H9 (cell line): ENCODE data around the gene AKR1D1. TPM values are rescaled to one million over a fixed set of nuclear protein-coding genes. Genes with fewer than 3 reads are reported as not detected.
"Not testable (repeated sequence)": the region's sequence is repeated elsewhere in the genome, so short reads cannot be mapped to it uniquely, and the experiment has no call there.

Source experiments
- DNase-seq: peaks from one replicate; pipeline ENCODE4 v3.0.0-alpha.2; 2017
- H2AFZ ChIP-seq: one replicate; pipeline ENCODE4 v1.6.1; 2013; ENCODE audit warnings: mild to moderate bottlenecking, low read length, control low read depth, moderate library complexity
- H2AK5ac ChIP-seq: 2 replicates; pipeline ENCODE4 v1.6.1; 2013; ENCODE audit warnings: low read length, control low read depth, mixed read lengths; ENCODE audit not compliant: insufficient read length
- H2BK120ac ChIP-seq: one replicate; pipeline ENCODE4 v1.6.1; 2013; ENCODE audit warnings: low read depth, mild to moderate bottlenecking, low read length, control low read depth, inconsistent platforms; ENCODE audit not compliant: poor library complexity, severe bottlenecking
- H2BK12ac ChIP-seq: 2 replicates; pipeline ENCODE4 v1.6.1; 2013; ENCODE audit warnings: low read length, control low read depth, mixed read lengths, low read depth; ENCODE audit not compliant: insufficient read length
- H2BK15ac ChIP-seq: 2 replicates; pipeline ENCODE4 v1.6.1; 2013; ENCODE audit warnings: low read depth, low read length, control low read depth
- H2BK20ac ChIP-seq: one replicate; pipeline ENCODE4 v1.6.1; 2013; ENCODE audit warnings: low read depth, mild to moderate bottlenecking, low read length, control low read depth, inconsistent platforms; ENCODE audit not compliant: poor library complexity, severe bottlenecking
- H2BK5ac ChIP-seq: 2 replicates; pipeline ENCODE4 v1.6.1; 2013; ENCODE audit warnings: low read length, control low read depth, mixed read lengths; ENCODE audit not compliant: insufficient read length
- H3K14ac ChIP-seq: 2 replicates; pipeline ENCODE4 v1.6.1; 2013; ENCODE audit warnings: low read length, control low read depth; ENCODE audit not compliant: insufficient read depth
- H3K18ac ChIP-seq: 2 replicates; pipeline ENCODE4 v1.6.1; 2013; ENCODE audit warnings: low read depth, mild to moderate bottlenecking, mixed read lengths, low read length, control low read depth; ENCODE audit not compliant: insufficient read length
- H3K23ac ChIP-seq: 2 replicates; pipeline ENCODE4 v1.6.1; 2013; ENCODE audit warnings: low read length, control low read depth, mixed read lengths, low read depth; ENCODE audit not compliant: insufficient read length
- H3K23me2 ChIP-seq: 2 replicates; pipeline ENCODE4 v1.6.1; 2013; ENCODE audit warnings: low read depth, mild to moderate bottlenecking, mixed read lengths, low read length, control low read depth; ENCODE audit not compliant: insufficient read length, poor library complexity, severe bottlenecking
- H3K27ac ChIP-seq: 2 replicates; pipeline ENCODE4 v1.5.1; 2013; ENCODE audit warnings: low read length, control low read depth, mixed read lengths, low read depth; ENCODE audit not compliant: insufficient read length
- H3K27me3 ChIP-seq: 2 replicates; pipeline ENCODE4 v1.6.1; 2013; ENCODE audit warnings: low read length, control low read depth, inconsistent platforms; ENCODE audit not compliant: insufficient read depth
- H3K4ac ChIP-seq: 2 replicates; pipeline ENCODE4 v1.6.1; 2013; ENCODE audit warnings: low read depth, mild to moderate bottlenecking, control low read depth, inconsistent platforms, low read length, moderate library complexity
- H3K4me1 ChIP-seq: 2 replicates; pipeline ENCODE4 v1.6.1; 2013; ENCODE audit warnings: low read length, control low read depth, inconsistent platforms; ENCODE audit not compliant: insufficient read depth
- H3K4me2 ChIP-seq: 2 replicates; pipeline ENCODE4 v1.6.1; 2013; ENCODE audit warnings: low read length, control low read depth, mixed read lengths; ENCODE audit not compliant: insufficient read length, insufficient read depth
- H3K56ac ChIP-seq: 2 replicates; pipeline ENCODE4 v1.6.1; 2013; ENCODE audit warnings: low read depth, mild to moderate bottlenecking, mixed read lengths, low read length, control low read depth; ENCODE audit not compliant: insufficient read length
- H3K79me1 ChIP-seq: 2 replicates; pipeline ENCODE4 v1.6.1; 2013; ENCODE audit warnings: low read depth, mild to moderate bottlenecking, moderate library complexity, low read length, control low read depth, inconsistent platforms; ENCODE audit not compliant: insufficient read depth, poor library complexity, severe bottlenecking
- H3K79me2 ChIP-seq: 2 replicates; pipeline ENCODE4 v1.6.1; 2013; ENCODE audit warnings: low read length, control low read depth, inconsistent platforms; ENCODE audit not compliant: insufficient read depth
- H3K9ac ChIP-seq: 2 replicates; pipeline ENCODE4 v1.6.1; 2013; ENCODE audit warnings: low read length, control low read depth, mixed read lengths; ENCODE audit not compliant: insufficient read length; ENCODE audit errors: extremely low read depth
- H3K9me3 ChIP-seq: one replicate; pipeline ENCODE4 v1.6.1; 2013; ENCODE audit warnings: low read depth, low read length, inconsistent platforms; ENCODE audit not compliant: control insufficient read depth
- H3T11ph ChIP-seq: one replicate; pipeline ENCODE4 v1.6.1; 2013; ENCODE audit warnings: mild to moderate bottlenecking, low read length, control low read depth, inconsistent platforms
- H4K20me1 ChIP-seq: one replicate; pipeline ENCODE4 v1.6.1; 2013; ENCODE audit not compliant: control insufficient read depth, insufficient read length, insufficient read depth
- H4K5ac ChIP-seq: 2 replicates; pipeline ENCODE4 v1.6.1; 2013; ENCODE audit warnings: low read depth, mild to moderate bottlenecking, mixed read lengths, low read length, control low read depth; ENCODE audit not compliant: insufficient read length
- H4K8ac ChIP-seq: replicated peaks from 2 replicates; pipeline ENCODE4 v1.6.1; 2013; ENCODE audit warnings: low read length, control low read depth, mixed read lengths, low read depth; ENCODE audit not compliant: insufficient read length
- H4K91ac ChIP-seq: 2 replicates; pipeline ENCODE4 v1.6.1; 2013; ENCODE audit warnings: low read depth, mild to moderate bottlenecking, moderate library complexity, mixed read lengths, low read length, control low read depth; ENCODE audit not compliant: insufficient read length
- H3K27ac Mint-ChIP-seq, 3 experiments: 2 replicates in 2 of 3; 3 replicates in 1 of 3; pipeline ENCODE4 v1.8.0; 2020 to 2021; ENCODE audit warnings: mixed read lengths in 3 of 3, mild to moderate bottlenecking in 1 of 3, moderate library complexity in 1 of 3
- H3K27me3 Mint-ChIP-seq: 2 replicates; pipeline ENCODE4 v1.8.0; 2021; ENCODE audit warnings: low read depth, mild to moderate bottlenecking, moderate library complexity, mixed read lengths
- H3K36me3 Mint-ChIP-seq, 3 experiments: 2 replicates in 2 of 3; 3 replicates in 1 of 3; pipeline ENCODE4 v1.8.0; 2020 to 2021; ENCODE audit warnings: low read depth in 3 of 3, mixed read lengths in 3 of 3; ENCODE audit not compliant: insufficient read depth in 1 of 3
- H3K4me1 Mint-ChIP-seq, 2 experiments: 2 replicates each; pipeline ENCODE4 v1.8.0; 2020; ENCODE audit warnings: mixed read lengths in 2 of 2
- H3K4me3 Mint-ChIP-seq, 2 experiments: 2 replicates in 1 of 2; 3 replicates in 1 of 2; pipeline ENCODE4 v1.8.0; 2020 to 2021; ENCODE audit warnings: mild to moderate bottlenecking in 2 of 2, mixed read lengths in 2 of 2, moderate library complexity in 1 of 2
- H3K9me3 Mint-ChIP-seq, 2 experiments: 2 replicates in 1 of 2; 3 replicates in 1 of 2; pipeline ENCODE4 v1.8.0; 2020; ENCODE audit warnings: mild to moderate bottlenecking in 2 of 2, mixed read lengths in 2 of 2, moderate library complexity in 1 of 2
- CTCF ChIP-seq: fragments of 200-600 bp; sonication (generic); conservative IDR thresholded peaks from 3 replicates; pipeline ENCODE4 v1.8.0; 2021; ENCODE audit warnings: antibody characterized with exemption, mild to moderate bottlenecking
- WGBS: extraction: QIAGEN DNeasy Blood & Tissue Kit; methylation state at CpG from one replicate; pipeline ENCODE4 v1.1.7; 2013; ENCODE audit warnings: missing lambda C conversion rate, low lambda C conversion rate, mixed read lengths; ENCODE audit not compliant: insufficient read length; ENCODE audit errors: extremely low coverage; 5-methylcytosine and 5-hydroxymethylcytosine counted together
- total RNA-seq: library from RNA; stranded (reverse); gene quantifications from 2 replicates; pipeline ENCODE4 v1.2.1, GENCODE V29; 2021

AKR1D1 gene
- total RNA-seq, 1 experiment from 2014 or later: 0.31 TPM

GRCh38 chr7:138049505-138050116 lies 26.6 kb upstream of the AKR1D1 start:
- no peaks in the 10 kb centered on the region for H3K79me1 ChIP-seq
- no peaks in the 10 kb centered on the region for H3K9me3 ChIP-seq
- no peak overlapping the region for H3K23ac ChIP-seq
- H3K4ac ChIP-seq: no peak overlapping the region
- no peak for TF ChIP-seq CTCF
- H2BK12ac ChIP-seq: no peak overlapping the region
- H3K27me3 Mint-ChIP-seq: no peaks in the 10 kb centered on the region
- no peak overlapping the region for H3K27ac ChIP-seq
- H2BK20ac ChIP-seq: no peak overlapping the region
- H2AK5ac ChIP-seq: no peak overlapping the region
- H3K14ac ChIP-seq: no peak overlapping the region
- WGBS: 100% methylated on average over 1 of the region's 1 CpG
- H3K4me2 ChIP-seq: no peak overlapping the region
- H3K4me1 ChIP-seq: no peaks in the 10 kb centered on the region
- no peak overlapping the region for H2BK120ac ChIP-seq
- peaks cover 3 to 5% of the 10 kb centered on the region in 2 experiments; a peak in 1 of 4 replicates for H3K4me1 Mint-ChIP-seq
- no peak overlapping the region for H4K5ac ChIP-seq
- H4K8ac ChIP-seq: no peak overlapping the region
- H2BK5ac ChIP-seq: no peak overlapping the region
- H2BK15ac ChIP-seq: no peak overlapping the region
- H4K20me1 ChIP-seq: no peaks in the 10 kb centered on the region
- H3K27ac Mint-ChIP-seq: no peak overlapping the region
- no peak overlapping the region for H2AFZ ChIP-seq
- H3K27me3 ChIP-seq: no peaks in the 10 kb centered on the region
- H3K56ac ChIP-seq: no peak overlapping the region
- no peaks in the 10 kb centered on the region for H3K23me2 ChIP-seq
- no peak overlapping the region for H4K91ac ChIP-seq
- no peak overlapping the region for H3K4me3 Mint-ChIP-seq
- H3K9me3 Mint-ChIP-seq: peaks cover 11 to 12% of the 10 kb centered on the region in 2 experiments; a peak in 4 of 5 replicates
- H3T11ph ChIP-seq: no peak overlapping the region
- no peak overlapping the region for H3K18ac ChIP-seq
- no peak for DNase-seq
- no peaks in the 10 kb centered on the region for H3K79me2 ChIP-seq
- H3K36me3 Mint-ChIP-seq: peaks cover 5 to 16% (median 13%) of the 10 kb centered on the region in 3 experiments; a peak in 6 of 7 replicates
- H3K9ac ChIP-seq: no peak overlapping the region

GRCh38 chr7:138051712-138052247 lies 24.5 kb upstream of the AKR1D1 start:
- not testable (repeated sequence) for H3K4me2 ChIP-seq, H3K23me2 ChIP-seq, H3K9me3 ChIP-seq, H3K27me3 ChIP-seq, H2AFZ ChIP-seq, H4K5ac ChIP-seq, H3K4me3 Mint-ChIP-seq, H3K9ac ChIP-seq, H2BK12ac ChIP-seq, H4K91ac ChIP-seq, H3K56ac ChIP-seq, DNase-seq, H3K4me1 Mint-ChIP-seq, H2AK5ac ChIP-seq, H2BK5ac ChIP-seq, H3K23ac ChIP-seq, H2BK20ac ChIP-seq, H3K14ac ChIP-seq, H3K27ac ChIP-seq, H2BK120ac ChIP-seq, H2BK15ac ChIP-seq, H3T11ph ChIP-seq, H4K8ac ChIP-seq, H3K79me1 ChIP-seq, H3K4ac ChIP-seq, H3K27me3 Mint-ChIP-seq, H3K4me1 ChIP-seq, H3K79me2 ChIP-seq, H4K20me1 ChIP-seq, H3K18ac ChIP-seq, H3K27ac Mint-ChIP-seq
- no CpG with 5 or more reads among the region's 7 CpGs for WGBS
- H3K36me3 Mint-ChIP-seq: peaks cover 2 to 16% (median 13%) of the 10 kb centered on the region in 3 experiments; a peak in 6 of 7 replicates
- peaks cover 11 to 12% of the 10 kb centered on the region in 2 experiments; a peak in 4 of 5 replicates for H3K9me3 Mint-ChIP-seq
